A549 (cell line): Measurements from ENCODE around the gene LINC01488. TPM values are rescaled to one million over a fixed set of nuclear protein-coding genes. Genes with fewer than 3 reads are reported as not detected.

Source experiments
- ATAC-seq, 2 experiments: fragments of 200-7000 bp in 1 of 2; fragments of >200 bp in 1 of 2; cut with Nextera tagmentation in 1 of 2; cut with Tn5 transposase in 1 of 2; 3 replicates each; pipeline versions ENCODE4 v1.8.0 to v1.9.1; 2018 to 2020; ENCODE audit warnings: mild to moderate bottlenecking in 1 of 2, moderate library complexity in 1 of 2
- CTCF ChIA-PET: fragments of 300-600 bp; sonication (Branson Sonifier 250); formaldehyde crosslinking; extraction: SDS; loops from one replicate; lab custom pipeline; 2021; ENCODE audit warnings: antibody characterized with exemption, inconsistent platforms; lab: Yijun Ruan, JAX
- POLR2A ChIA-PET: fragments of 350-600 bp; formaldehyde crosslinking; extraction: SDS; loops from one replicate; lab custom pipeline; 2021; ENCODE audit warnings: antibody characterized with exemption, inconsistent platforms; lab: Yijun Ruan, JAX
- DNase-seq, 2 experiments: peaks; one replicate each; pipeline versions ENCODE4 v3.0.0 to v3.0.0-alpha.2; 2011 to 2016; ENCODE audit warnings: low read depth in 1 of 2, low spot score in 1 of 2
- FAIRE-seq: peaks from 2 replicates; lab custom pipeline; 2011; peaks lifted over from hg19 to GRCh38; lab: Jason Lieb, UNC
- H3K27ac ChIP-seq, 2 experiments: fragments of >200 bp; sonication (Bioruptor Twin); formaldehyde crosslinking; 3 replicates each; pipeline ENCODE4 v1.5.1; 2016 to 2017
- H3K4me1 ChIP-seq: fragments of >200 bp; sonication (Bioruptor Twin); formaldehyde crosslinking; 3 replicates; pipeline ENCODE4 v1.6.1; 2016
- H3K4me2 ChIP-seq: fragments of >200 bp; sonication (Bioruptor Twin); formaldehyde crosslinking; 3 replicates; pipeline ENCODE4 v1.6.1; 2016
- H3K4me3 ChIP-seq: fragments of >200 bp; sonication (Bioruptor Twin); formaldehyde crosslinking; 3 replicates; pipeline ENCODE4 v1.5.1; 2016
- H3K9me3 ChIP-seq: fragments of >200 bp; sonication (Bioruptor Twin); formaldehyde crosslinking; 3 replicates; pipeline ENCODE4 v1.6.1; 2016
- CBX8 ChIP-seq: fragments of 200-600 bp; sonication (generic); IDR thresholded peaks from 2 replicates; pipeline ENCODE4 v1.6.1; 2016
- CTCF ChIP-seq: fragments of >200 bp; sonication (Bioruptor Twin); formaldehyde crosslinking; IDR thresholded peaks from 3 replicates; pipeline ENCODE4 v1.5.1; 2016
- EHF ChIP-seq: fragments of 250-450 bp; sonication (Bioruptor Pico); IDR thresholded peaks from 2 replicates; pipeline ENCODE4 v1.5.0; 2020; ENCODE audit warnings: mild to moderate bottlenecking
- EHMT2 ChIP-seq: fragments of 200-600 bp; sonication (generic); IDR thresholded peaks from 2 replicates; pipeline ENCODE4 v1.6.1; 2016; ENCODE audit warnings: antibody characterized with exemption, low read depth, mild to moderate bottlenecking, moderate library complexity
- EP300 ChIP-seq, 2 experiments: fragments of >200 bp; sonication (Bioruptor Twin); formaldehyde crosslinking; IDR thresholded peaks; 2 replicates in 1 of 2; 3 replicates in 1 of 2; pipeline ENCODE4 v1.6.1; 2016 to 2017
- FOSB ChIP-seq: fragments of 250-450 bp; sonication (Bioruptor Pico); IDR thresholded peaks from 2 replicates; pipeline ENCODE4 v1.5.0; 2020; ENCODE audit warnings: mild to moderate bottlenecking, moderate library complexity
- FOXS1 ChIP-seq: fragments of 250-450 bp; sonication (Bioruptor Pico); IDR thresholded peaks from 2 replicates; pipeline ENCODE4 v1.5.0; 2020; ENCODE audit warnings: mild to moderate bottlenecking, moderate library complexity
- HEYL ChIP-seq: fragments of 250-450 bp; sonication (Bioruptor Pico); IDR thresholded peaks from 2 replicates; pipeline ENCODE4 v1.8.0; 2021; ENCODE audit warnings: mild to moderate bottlenecking, moderate library complexity
- HOXA7 ChIP-seq: fragments of 250-450 bp; sonication (Bioruptor Pico); IDR thresholded peaks from 2 replicates; pipeline ENCODE4 v1.5.0; 2020; ENCODE audit warnings: mild to moderate bottlenecking, moderate library complexity
- HOXB5 ChIP-seq: fragments of 250-450 bp; sonication (Bioruptor Pico); IDR thresholded peaks from 2 replicates; pipeline ENCODE4 v1.5.0; 2020; ENCODE audit warnings: mild to moderate bottlenecking, moderate library complexity
- KDM1A ChIP-seq: fragments of 200-600 bp; sonication (generic); IDR thresholded peaks from 2 replicates; pipeline ENCODE4 v1.6.1; 2016; ENCODE audit warnings: low read depth, mild to moderate bottlenecking
- MAZ ChIP-seq: fragments of 150-350 bp; IDR thresholded peaks from 2 replicates; pipeline ENCODE4 v1.6.1; 2014; ENCODE audit warnings: antibody characterized with exemption, low read depth, low read length, borderline replicate concordance
- MYC ChIP-seq: IDR thresholded peaks from 2 replicates; pipeline ENCODE4 v1.6.1; 2012; ENCODE audit warnings: mild to moderate bottlenecking, inconsistent platforms, low read length, improper control_type of control experiment, borderline replicate concordance
- NR3C1 ChIP-seq: fragments of >200 bp; sonication (Bioruptor Twin); formaldehyde crosslinking; IDR thresholded peaks from 3 replicates; pipeline ENCODE4 v1.6.1; 2017
- PBX3 ChIP-seq: IDR thresholded peaks from 2 replicates; pipeline ENCODE4 v1.6.1; 2012
- PHF8 ChIP-seq: fragments of 200-600 bp; sonication (generic); IDR thresholded peaks from 2 replicates; pipeline ENCODE4 v1.6.1; 2016; ENCODE audit warnings: low read depth, mild to moderate bottlenecking, antibody characterized with exemption, moderate library complexity, borderline replicate concordance
- POLR2A ChIP-seq: IDR thresholded peaks from 2 replicates; pipeline ENCODE4 v1.6.1; 2012; ENCODE audit warnings: mild to moderate bottlenecking, low read length
- POLR2AphosphoS2 ChIP-seq: conservative IDR thresholded peaks from 2 replicates; pipeline ENCODE4 v1.6.1; 2012; ENCODE audit warnings: low read length, improper control_type of control experiment, inconsistent platforms
- RAD21 ChIP-seq, 2 experiments: fragments of >200 bp in 1 of 2; sonication (Bioruptor Twin) in 1 of 2; formaldehyde crosslinking in 1 of 2; IDR thresholded peaks in 1 of 2; conservative IDR thresholded peaks in 1 of 2; 2 replicates in 1 of 2; 3 replicates in 1 of 2; pipeline ENCODE4 v1.6.1; 2012 to 2018; ENCODE audit warnings: inconsistent platforms in 1 of 2
- RCOR1 ChIP-seq: fragments of 150-350 bp; IDR thresholded peaks from 2 replicates; pipeline ENCODE4 v1.6.1; 2014; ENCODE audit warnings: antibody characterized with exemption, low read length, low read depth
- RNF2 ChIP-seq: fragments of 200-600 bp; sonication (generic); IDR thresholded peaks from 2 replicates; pipeline ENCODE4 v1.6.1; 2016; ENCODE audit warnings: low read depth, mild to moderate bottlenecking, antibody characterized with exemption, moderate library complexity, borderline replicate concordance
- SREBF2 ChIP-seq: fragments of 450-650 bp; IDR thresholded peaks from 2 replicates; pipeline ENCODE4 v1.6.1; 2014; ENCODE audit warnings: mild to moderate bottlenecking, moderate library complexity
- TP53 ChIP-seq: fragments of 250-450 bp; sonication (Bioruptor Pico); IDR thresholded peaks from 2 replicates; pipeline ENCODE4 v1.5.0; 2021; ENCODE audit warnings: mild to moderate bottlenecking, moderate library complexity
- ZNF302 ChIP-seq: fragments of 250-450 bp; sonication (Bioruptor Pico); IDR thresholded peaks from 2 replicates; pipeline ENCODE4 v1.9.0; 2021; ENCODE audit warnings: inconsistent platforms, mild to moderate bottlenecking, moderate library complexity
- WGBS: methylation state at CpG from one replicate; pipeline ENCODE4 v1.1.6; 2017; ENCODE audit errors: missing lambda C conversion rate; 5-methylcytosine and 5-hydroxymethylcytosine counted together
- polyA plus RNA-seq, 4 experiments: library from polyadenylated mRNA; depleted of rRNA in 3 of 4; stranded (reverse); fragments of >200 nt; fragmentation: RNase III in 1 of 4; extraction: RNeasy Plus Mini Kit Qiagen cat#74134 plus additional on column Dnase treatment in 1 of 4; gene quantifications; 2 replicates in 3 of 4; 3 replicates in 1 of 4; pipeline ENCODE4 v1.2.3, GENCODE V29; 2011 to 2017
- TF ChIP-seq, protein P1 (sequence below): fragments of >200 bp; sonication (Bioruptor Twin); formaldehyde crosslinking; IDR thresholded peaks from 3 replicates; pipeline ENCODE4 v1.6.1; 2016
- TF ChIP-seq, protein P2 (sequence below): IDR thresholded peaks from 2 replicates; pipeline ENCODE4 v1.6.1; 2012; ENCODE audit warnings: low read depth, borderline replicate concordance
- TF ChIP-seq, protein P3 (sequence below): fragments of 250-450 bp; sonication (Bioruptor Pico); IDR thresholded peaks from 2 replicates; pipeline ENCODE4 v1.5.0; 2020; ENCODE audit warnings: low read depth, mild to moderate bottlenecking, moderate library complexity

LINC01488 gene
- polyA plus RNA-seq, 2 of the 4 experiments (the other 2 are of a cell fraction) = 0.05 TPM; not detected in 1

GRCh38 chr11:69437876-69438205 lies 43.6 kb upstream of the LINC01488 start:
- Histone ChIP-seq H3K4me2 (peak overlapping the region; percentile 51), H3K4me1 (peaks cover 24% of the 10 kb centered on the region), H3K4me3 (no peak overlapping the region), H3K27ac (peak overlapping the region; percentile 58 to 81), H3K9me3 (no peaks in the 10 kb centered on the region)
- 98% methylated on average over 7 of the region's 9 CpGs for WGBS
- no peak for ATAC-seq
- TF ChIP-seq MYC (no peak), RNF2 (no peak)
- no peak for DNase-seq
- FAIRE-seq = no peak
- CTCF ChIA-PET = interaction anchor here (0.7 to 1.0 kb wide), 2 partner anchors 42 to 117 kb away, joined by 3 read pairs; a partner anchor contains a TSS
- POLR2A ChIA-PET = no interaction called here

DNA sequence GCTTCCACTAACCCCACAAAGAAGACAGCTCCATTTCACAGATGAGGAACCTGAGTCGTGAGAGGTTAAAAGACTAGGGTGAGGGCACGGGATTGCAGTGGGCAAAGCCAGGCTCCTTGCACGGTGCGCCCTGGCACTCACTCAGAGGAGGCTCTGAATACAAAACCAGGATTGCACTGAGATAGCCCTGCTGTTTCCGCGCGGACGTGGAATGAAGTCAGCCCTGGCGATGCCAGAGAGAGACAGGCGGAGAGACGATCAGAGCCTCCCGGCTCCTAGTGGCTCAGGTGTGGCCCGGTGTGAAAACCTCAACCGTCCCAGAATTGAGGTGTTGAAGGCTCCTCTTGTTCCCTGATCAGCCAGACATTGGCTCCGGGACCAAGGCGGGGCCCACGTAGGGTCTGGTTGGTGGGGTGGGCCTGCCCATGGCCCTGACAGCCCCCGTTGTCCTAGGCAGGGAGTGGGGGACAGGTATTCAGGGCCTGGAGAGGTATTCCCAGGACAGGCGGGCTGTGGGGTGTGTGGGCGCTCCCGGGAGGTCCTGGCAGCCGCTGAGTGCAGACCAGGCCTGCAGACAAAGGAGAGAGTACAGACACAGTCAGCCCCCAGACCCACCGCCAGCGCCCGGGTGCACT lies 43.1 kb upstream of the LINC01488 start:
- POLR2A ChIA-PET = no interaction called here
- Histone ChIP-seq H3K4me2 (no peak overlapping the region), H3K27ac (peak overlapping the region; percentile 58 to 81; a peak in 5 of 6 replicates), H3K9me3 (no peaks in the 10 kb centered on the region), H3K4me3 (no peak overlapping the region), H3K4me1 (peaks cover 28% of the 10 kb centered on the region)
- CTCF ChIA-PET = interaction anchor here (1.0 kb wide), 1 partner anchor 42 kb away, joined by 3 read pairs; a partner anchor contains a TSS
- no peak for TF ChIP-seq EHMT2
- no peak for TF ChIP-seq POLR2AphosphoS2
- no peak for TF ChIP-seq CBX8
- TF ChIP-seq TP53 (CRISPR knock-in tag) = no peak
- no peak for TF ChIP-seq HEYL (CRISPR knock-in tag)
- TF ChIP-seq FOXS1 (CRISPR knock-in tag) = no peak
- no peak for TF ChIP-seq POLR2A
- no peak for TF ChIP-seq EP300 (IDR thresholded peaks at IDR 0.05)
- TF ChIP-seq PBX3 = no peak
- TF ChIP-seq, protein P1, sequence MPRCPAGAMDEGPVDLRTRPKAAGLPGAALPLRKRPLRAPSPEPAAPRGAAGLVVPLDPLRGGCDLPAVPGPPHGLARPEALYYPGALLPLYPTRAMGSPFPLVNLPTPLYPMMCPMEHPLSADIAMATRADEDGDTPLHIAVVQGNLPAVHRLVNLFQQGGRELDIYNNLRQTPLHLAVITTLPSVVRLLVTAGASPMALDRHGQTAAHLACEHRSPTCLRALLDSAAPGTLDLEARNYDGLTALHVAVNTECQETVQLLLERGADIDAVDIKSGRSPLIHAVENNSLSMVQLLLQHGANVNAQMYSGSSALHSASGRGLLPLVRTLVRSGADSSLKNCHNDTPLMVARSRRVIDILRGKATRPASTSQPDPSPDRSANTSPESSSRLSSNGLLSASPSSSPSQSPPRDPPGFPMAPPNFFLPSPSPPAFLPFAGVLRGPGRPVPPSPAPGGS = no peak
- no peak for TF ChIP-seq SREBF2
- TF ChIP-seq RAD21 (conservative IDR thresholded peaks at IDR 0.05 in 1 of 2, IDR thresholded peaks at IDR 0.05 in 1 of 2) = no peak
- no peak for TF ChIP-seq CTCF
- TF ChIP-seq, protein P2, sequence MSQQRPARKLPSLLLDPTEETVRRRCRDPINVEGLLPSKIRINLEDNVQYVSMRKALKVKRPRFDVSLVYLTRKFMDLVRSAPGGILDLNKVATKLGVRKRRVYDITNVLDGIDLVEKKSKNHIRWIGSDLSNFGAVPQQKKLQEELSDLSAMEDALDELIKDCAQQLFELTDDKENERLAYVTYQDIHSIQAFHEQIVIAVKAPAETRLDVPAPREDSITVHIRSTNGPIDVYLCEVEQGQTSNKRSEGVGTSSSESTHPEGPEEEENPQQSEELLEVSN = no peak
- TF ChIP-seq, protein P3, sequence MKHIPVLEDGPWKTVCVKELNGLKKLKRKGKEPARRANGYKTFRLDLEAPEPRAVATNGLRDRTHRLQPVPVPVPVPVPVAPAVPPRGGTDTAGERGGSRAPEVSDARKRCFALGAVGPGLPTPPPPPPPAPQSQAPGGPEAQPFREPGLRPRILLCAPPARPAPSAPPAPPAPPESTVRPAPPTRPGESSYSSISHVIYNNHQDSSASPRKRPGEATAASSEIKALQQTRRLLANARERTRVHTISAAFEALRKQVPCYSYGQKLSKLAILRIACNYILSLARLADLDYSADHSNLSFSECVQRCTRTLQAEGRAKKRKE = no peak
- DNase-seq (no peak), ATAC-seq (no peak), FAIRE-seq (no peak)
- 89% methylated on average over 24 of the region's 25 CpGs for WGBS

- no peaks in the 10 kb centered on the region for H3K9me3 ChIP-seq
- WGBS = 96% methylated on average over 2 of the region's 2 CpGs
- no peak overlapping the region for H3K4me2 ChIP-seq
- peaks cover 34% of the 10 kb centered on the region for H3K4me1 ChIP-seq
- FAIRE-seq (no peak), ATAC-seq (no peak), DNase-seq (no peak)
- ChIA-PET CTCF (no interaction called here), POLR2A (no interaction called here)
- no peak for TF ChIP-seq FOXS1 (CRISPR knock-in tag)
- TF ChIP-seq NR3C1 = no peak
- no peak for TF ChIP-seq KDM1A
- no peak for TF ChIP-seq PHF8
- TF ChIP-seq MAZ = no peak
- TF ChIP-seq RNF2 = no peak
- no peak for TF ChIP-seq FOSB (CRISPR knock-in tag)
- no peak for TF ChIP-seq RCOR1
- no peak for TF ChIP-seq EHF (CRISPR knock-in tag)
- no peak for TF ChIP-seq PBX3
- TF ChIP-seq ZNF302 = no peak
- no peak for TF ChIP-seq HOXA7 (CRISPR knock-in tag)
- no peak for TF ChIP-seq HOXB5 (CRISPR knock-in tag)
- H3K27ac ChIP-seq = peak overlapping the region in 1 of 2 experiments; percentile 81; a peak in 2 of 6 replicates
- H3K4me3 ChIP-seq = no peak overlapping the region
Measured at GRCh38 chr11:69439127-69439526, 42.3 kb upstream of the LINC01488 start.
